GM18507 (cell line): Measurements from ENCODE around the gene FUZ.

Experiments used
- DNase-seq: peaks from one replicate; pipeline ENCODE4 v3.0.0; 2011; ENCODE audit warnings: low read depth; ENCODE audit not compliant: insufficient read length; ENCODE audit errors: extremely low spot score
- FAIRE-seq: peaks from 2 replicates; lab custom pipeline; 2011; peaks lifted over from hg19 to GRCh38; lab: Jason Lieb, UNC

FUZ gene

DNA sequence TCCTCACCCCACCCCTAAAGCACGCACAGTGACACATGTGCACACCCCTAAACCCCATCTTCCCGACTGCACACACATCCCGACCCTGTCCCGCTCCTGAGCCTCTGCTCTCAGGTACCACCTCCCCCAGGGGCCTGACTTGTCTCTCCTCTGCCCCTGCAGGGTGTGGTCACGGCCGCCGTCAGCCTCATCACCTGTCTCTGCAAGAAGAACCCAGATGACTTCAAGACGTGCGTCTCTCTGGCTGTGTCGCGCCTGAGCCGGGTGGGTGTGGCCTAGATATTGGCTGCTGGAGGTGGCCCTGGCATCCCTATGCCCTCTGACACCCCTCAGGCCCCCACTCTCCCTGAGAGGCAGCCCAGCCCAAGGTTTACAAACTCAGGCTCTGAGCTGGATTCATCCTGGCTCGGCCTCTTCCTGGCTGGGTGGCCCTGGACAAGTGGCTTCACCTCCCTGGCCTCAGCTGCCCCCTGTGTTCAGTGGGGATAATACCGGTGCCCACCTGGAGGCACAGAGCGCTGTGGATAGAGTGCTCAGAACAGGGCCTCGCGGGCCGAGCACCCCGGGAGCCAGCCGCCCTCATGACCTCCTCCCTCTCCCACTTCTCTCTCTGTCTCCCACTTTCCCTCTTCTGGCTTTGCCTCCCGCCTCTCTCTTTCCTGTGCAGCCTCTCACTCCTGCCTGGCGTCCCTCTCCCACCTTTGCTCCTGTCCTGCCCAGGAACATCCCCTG lies 20.1 kb downstream of the FUZ start:
- DNase-seq (no peak), FAIRE-seq (no peak)

DNA sequence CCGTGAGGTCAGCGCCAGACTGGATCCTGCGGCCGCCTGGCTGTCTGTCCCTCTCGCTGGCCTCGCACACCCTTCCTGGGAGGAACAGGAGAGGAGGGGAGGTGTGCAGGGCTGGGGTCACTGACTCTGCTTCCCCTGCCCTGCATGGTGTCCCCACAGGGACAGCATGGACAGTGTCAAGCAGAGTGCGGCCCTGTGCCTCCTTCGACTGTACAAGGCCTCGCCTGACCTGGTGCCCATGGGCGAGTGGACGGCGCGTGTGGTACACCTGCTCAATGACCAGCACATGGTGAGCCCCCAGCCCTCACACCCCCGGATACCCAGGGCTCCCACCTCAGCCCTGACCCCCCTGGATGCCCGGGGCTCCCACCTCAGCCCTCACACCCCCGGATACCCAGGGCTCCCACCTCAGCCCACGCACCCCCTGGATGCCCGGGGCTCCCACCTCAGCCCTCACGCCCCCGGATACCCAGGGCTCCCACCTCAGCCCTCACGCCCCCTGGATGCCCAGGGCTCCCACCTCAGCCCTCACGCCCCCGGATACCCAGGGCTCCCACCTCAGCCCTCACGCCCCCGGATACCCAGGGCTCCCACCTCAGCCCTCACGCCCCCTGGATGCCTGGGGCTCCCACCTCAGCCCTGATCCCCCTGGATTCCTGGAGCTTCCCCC lies 21.2 kb downstream of the FUZ start:
- FAIRE-seq (no peak), DNase-seq (no peak)

DNA sequence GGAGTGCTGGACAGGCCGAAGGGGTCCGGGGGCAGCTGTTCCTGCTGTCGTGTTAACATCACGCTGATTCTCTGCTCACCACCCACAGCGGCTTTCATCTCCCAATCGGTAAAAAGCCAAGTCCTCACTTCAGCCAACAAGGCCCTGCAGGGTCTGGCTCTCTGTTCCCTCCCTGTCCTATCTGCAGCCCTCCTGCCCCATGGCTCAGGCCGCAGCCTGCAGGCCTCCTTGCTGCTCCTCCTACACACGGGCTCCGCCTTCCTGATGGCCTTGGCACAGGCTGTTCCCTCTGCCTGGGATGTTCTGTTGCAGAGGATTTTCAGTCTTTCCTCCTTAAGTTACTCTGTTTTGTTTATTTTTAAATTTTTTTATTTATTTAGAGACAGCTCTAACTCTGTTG lies 22.2 kb downstream of the FUZ start:
- FAIRE-seq, result no peak
- no peak for DNase-seq

DNA sequence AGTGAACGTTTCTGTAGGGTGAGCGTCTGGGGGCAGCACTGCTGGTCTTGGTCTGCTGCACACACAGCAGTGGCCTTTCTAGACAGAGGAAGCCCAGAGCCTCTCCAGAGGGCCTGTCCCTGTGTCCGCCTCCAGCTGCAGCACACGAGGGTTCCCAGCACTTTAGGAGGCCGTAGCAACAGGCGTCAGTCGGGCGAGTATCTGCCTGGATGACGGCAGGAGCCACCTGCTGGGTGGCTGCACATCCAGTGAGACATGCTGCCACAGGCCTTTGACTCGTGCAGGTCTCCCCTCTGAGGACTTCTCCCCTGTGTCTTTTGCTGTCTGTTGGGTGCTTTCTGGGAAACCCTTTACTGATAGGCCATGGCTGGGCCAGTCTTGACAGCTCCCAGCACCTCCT lies 24.2 kb downstream of the FUZ start:
- DNase-seq (no peak), FAIRE-seq (no peak)

DNA sequence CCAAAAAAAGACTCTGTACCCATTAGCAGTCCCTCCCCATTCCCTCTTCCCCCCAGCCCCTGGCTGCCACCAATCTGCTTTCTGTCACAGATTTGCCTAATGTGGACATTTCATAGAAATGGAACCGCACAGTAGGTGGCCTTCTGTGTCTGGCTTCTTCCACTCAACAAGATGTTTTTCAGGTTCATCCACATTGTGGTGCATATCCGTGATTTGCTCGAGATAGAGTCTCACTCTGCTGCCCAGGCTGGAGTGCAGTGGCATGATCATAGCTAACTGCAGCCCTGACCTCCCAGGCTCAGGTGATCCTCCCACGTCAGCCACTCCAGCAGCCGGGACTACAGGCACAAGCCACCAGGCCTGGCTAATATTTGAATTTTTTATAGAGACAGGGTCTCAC lies 25.3 kb downstream of the FUZ start:
- DNase-seq (no peak), FAIRE-seq (no peak)

DNA sequence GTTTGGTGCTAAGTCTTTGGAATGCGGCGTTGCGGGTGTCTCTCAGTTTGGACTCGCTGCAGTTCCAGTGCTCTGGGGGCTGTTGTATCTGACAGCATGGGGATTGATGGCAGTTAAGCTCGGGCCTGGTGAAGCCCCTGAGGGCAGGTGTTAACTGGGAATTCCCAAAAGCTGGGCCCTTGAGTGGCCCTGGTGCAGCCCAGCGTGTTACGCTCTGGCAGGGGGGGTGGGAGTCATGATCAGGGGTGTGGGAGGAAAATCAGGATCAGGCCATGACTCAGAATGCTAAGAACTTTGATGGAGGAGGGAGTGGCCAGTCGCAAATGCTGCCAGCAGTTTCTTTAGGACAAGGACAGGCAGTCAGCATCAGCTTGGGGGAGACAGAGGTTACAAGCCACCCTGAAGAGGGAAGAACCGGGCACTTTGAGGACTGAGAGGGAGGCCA lies 26.7 kb downstream of the FUZ start:
- FAIRE-seq (no peak), DNase-seq (no peak)

DNA sequence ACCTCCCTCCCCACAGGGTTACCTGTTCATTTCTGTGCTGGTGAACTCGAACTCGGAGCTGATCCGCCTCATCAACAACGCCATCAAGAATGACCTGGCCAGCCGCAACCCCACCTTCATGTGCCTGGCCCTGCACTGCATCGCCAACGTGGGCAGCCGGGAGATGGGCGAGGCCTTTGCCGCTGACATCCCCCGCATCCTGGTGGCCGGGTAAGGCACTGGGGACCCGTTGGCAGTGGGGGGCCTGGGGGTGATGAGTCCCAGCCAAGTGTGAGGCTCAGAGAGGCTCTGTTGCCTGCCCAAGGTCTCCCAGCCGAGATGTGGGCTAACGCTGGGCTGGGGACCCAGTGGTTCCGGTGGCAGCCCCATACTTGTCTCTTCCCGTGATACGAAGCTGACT lies 30.6 kb downstream of the FUZ start:
- FAIRE-seq (no peak), DNase-seq (no peak)

DNA sequence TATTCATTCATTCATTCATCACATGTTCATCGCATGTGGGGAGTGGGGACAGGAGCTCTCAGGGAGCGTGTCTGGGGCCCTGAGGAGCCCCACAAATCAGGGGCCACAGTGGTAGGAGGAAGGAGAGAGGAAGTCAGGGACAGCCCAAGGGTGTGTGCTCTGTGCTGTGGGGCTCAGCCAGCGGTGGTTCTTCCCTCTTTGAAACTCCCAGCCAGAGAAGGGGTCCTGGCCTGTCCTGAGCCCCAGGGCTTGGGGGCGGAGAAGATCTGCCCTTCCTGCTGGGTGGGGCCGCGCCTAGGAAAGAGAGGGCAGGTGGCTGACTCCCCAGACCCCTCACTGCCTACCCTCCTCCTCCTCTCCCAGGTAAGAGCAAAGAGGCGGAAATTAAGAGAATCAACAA lies 31.7 kb downstream of the FUZ start:
- DNase-seq, result no peak
- no peak for FAIRE-seq

DNA sequence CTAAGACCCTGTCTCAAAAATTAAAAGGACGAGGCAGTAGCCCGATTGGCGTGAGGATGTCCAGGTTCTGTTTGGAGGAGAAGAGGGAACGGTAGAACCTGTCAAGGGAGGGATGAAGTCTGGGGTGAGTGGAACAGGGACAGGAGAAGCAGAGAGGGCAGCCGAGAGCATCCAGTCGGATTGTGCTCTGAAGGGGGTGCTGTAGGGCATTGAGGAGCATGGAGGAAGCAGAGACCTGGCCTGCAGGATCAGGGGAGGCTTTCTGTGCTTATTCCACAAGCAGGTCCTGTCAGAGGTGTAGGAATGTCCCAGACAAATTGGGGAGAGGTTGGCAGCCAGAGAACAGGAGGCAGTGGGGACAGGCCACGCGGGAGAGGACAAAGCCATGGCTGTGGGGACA lies 32.2 kb downstream of the FUZ start:
- FAIRE-seq (no peak), DNase-seq (no peak)

DNA sequence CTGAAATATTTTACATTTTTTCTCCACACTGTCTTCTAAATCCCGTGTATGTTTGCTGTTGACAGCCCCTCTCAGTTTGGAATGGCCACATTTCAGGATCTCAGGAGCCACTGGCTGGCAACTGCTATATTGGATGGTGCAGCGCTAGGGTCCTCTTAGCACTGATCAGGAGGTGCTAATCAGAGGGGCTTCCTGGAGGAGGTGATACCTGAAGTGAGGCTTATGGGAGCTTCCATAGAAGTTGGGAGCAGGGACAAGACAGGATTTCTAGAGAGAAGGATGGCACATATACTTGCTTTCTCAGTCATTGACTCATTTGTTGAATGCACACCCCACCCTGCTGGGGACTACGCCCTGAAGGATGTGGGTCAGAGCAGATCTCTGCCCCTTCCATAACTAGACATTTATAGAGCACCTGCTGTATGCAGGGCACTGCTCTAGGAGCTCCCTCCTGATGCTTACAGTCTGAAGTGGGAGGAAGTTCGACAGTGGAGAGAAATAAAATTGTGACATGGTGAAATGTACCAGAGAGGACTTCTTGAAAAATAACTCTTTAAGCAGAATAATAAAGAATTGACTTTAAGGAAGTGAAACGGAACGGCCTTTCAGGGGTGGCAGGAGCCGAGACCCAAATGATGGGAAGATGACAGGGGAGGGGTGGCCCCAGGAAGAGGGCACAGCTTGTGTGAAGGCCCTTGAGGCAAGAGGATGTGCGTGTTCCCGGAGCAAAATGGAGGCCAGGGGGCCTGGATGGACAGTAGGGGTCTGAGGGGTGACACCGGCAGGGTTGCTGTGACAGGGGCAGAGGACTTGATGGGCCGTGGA lies 33.1 kb downstream of the FUZ start:
- FAIRE-seq, result peak; percentile 64
- no peak for DNase-seq

DNA sequence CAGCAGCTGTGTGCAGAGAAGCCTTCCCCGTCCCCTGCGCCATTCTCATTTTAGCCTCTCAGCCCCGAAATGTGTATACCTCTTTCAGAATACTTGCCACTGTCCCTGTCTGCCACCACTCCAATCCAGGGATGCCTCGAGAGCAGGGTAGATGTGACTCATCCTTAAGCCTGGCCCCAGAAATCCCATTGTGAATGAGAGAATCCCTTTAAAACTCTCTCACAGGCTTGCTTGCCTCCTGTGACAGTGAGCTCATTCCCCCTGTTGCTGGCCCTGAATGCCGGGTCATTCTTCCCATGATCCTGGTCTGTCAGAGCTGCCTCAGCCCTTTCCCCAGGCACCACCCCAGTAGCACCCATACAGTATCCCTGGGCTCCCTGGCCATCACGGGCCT lies 36.7 kb downstream of the FUZ start:
- FAIRE-seq, result no peak
- no peak for DNase-seq

DNA sequence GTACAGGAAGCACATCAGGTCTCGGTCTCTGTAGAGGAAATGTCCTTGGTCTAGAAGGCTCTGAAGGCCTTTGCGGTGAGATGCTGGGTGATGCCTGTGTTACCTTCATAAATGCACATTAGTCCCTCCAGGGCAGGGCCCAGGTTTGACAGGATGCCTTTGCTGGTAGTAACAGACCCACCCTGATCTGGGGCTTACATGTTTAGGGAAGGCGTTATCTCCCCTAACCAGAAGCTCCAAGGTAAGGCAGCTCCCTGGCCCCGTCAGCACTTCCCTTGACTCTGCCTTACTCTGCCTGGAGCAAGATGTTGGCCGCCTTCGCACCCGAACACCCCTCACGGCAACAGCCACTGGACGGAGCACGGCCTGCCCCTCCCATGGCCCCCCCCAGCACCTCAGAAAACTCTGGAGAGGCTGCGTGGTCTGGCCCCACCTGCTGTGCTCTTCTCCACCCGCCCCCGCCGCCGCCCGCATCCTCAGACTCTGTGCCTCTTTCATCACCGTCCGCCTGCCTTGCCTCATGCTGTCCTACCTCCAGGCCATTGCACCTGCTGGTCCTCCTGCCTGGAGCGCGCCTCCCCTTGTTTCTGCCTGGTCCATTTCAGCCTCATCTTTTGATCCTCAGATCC lies 37.2 kb downstream of the FUZ start:
- DNase-seq (no peak), FAIRE-seq (no peak)

DNA sequence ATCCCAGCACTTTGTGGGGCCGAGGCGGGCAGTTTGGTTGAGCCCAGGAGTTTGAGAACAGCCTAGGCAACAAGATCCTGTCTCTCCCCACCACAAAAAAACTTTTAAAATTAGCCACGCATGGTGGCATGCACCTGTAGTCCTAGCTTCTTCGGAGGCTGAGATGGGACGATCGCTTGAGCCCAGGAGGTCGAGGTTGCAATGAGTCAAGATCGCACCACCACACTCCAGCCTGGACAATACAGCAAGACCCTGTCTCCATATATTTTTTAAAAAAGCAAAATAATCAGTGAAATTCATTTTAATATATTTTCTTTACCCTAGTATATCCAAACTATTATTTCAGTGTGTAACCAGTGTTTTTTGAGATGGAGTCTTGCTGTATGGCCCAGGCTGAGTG lies 38.1 kb downstream of the FUZ start:
- FAIRE-seq (no peak), DNase-seq (no peak)

DNA sequence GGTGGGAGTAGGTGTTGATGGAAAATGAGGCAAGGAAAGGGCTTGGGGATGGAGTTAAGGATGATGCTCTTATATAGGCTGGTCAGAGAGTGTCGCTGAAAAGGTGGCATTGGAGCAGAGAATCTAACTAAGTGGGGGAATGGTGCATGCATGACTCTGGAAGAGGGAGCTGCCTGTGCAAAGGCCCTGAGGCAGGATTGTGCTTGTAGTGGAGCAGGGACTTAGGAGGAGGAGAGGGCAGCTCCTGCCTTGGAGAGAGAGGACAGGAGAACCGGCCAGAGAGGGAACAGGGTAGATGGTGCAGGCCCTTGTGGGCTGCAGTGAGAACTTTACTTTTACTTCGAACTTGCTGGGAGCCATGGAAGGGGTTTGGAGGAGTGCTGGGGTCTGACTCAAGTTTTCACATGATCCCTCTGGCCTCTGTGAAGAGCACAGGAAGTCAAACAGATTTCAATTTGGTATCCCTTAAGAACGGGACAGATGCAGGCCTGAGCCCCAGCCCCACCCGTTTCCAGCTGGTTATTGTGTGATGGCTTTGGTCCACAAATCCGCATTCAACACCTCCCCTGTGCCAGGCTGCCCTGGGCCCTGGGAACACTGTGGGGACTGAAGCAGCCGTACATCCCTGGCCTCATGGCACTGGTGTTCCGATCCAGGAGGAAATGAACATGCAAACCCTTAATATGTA lies 39.3 kb downstream of the FUZ start:
- DNase-seq (no peak), FAIRE-seq (no peak)

DNA sequence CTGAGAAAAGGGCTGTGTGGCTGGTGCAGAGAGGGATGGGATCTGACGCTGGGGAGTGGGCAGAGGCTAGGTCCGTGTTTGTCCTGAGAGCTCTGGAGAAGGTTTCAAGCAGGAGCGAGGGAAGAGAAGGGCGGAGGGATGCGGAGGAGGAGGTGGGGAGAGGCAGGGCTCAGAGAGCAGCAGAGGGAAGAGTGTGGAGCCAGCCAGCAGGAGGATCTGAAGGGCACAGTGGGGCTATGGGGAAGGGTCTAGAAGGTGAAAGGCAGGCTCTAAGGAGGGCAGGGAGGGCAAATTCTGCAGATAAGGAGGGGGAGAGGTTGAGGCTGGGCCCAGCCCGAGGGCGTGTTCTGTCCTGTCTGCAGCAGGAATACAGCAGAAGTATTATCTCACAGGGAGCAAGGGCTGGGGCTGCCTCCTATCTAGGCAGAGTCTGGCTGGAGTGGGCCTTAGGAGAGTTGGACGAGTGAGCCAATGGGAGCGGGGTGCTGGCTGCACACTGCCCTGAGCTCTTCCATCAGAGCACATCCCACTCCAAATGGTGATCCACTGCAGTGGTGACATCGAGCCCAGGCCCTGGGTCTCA lies 40.2 kb downstream of the FUZ start:
- DNase-seq, result no peak
- FAIRE-seq, result no peak

DNA sequence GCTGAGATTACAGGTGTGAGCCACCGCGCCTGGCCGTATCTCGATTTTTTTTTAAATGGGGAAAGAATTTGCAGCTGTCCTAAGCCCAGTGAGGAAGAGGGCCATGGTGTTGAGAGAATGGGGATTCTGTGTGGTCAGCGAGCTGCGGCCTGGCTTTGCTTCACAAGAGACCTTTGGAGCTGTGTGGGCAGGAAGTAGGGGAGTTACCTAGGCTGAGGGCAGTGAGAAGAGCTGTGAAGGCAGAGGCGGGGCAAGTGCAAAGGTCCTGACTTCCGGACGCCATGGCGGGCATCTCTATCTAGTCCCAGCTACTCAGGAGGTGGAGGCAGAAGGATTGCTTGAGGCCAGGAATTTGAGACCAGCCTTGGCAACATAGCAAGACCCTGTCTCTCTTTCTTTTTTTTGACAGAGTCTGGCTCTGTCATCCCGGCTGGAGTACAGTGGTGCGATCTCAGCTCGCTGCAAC lies 41.4 kb downstream of the FUZ start:
- DNase-seq (no peak), FAIRE-seq (no peak)

DNA sequence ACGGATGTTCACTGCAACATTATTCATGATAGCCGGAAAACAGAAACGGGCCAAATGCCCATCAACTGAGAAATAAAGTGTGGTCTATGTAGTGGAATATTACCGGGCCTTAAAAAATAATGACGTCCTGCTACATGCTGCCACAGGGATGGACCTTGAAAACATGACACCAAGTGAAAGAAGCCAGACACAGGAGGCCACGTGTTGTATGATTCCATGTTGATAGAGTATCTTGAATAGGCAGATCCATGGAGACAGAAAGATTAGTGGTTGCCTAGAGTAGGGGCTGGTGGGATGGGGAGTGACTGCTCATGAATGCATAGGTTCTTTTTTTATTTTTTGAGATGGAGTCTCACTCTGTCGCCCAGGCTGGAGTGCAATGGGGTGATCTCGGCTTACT lies 42.6 kb downstream of the FUZ start:
- DNase-seq (no peak), FAIRE-seq (no peak)

DNA sequence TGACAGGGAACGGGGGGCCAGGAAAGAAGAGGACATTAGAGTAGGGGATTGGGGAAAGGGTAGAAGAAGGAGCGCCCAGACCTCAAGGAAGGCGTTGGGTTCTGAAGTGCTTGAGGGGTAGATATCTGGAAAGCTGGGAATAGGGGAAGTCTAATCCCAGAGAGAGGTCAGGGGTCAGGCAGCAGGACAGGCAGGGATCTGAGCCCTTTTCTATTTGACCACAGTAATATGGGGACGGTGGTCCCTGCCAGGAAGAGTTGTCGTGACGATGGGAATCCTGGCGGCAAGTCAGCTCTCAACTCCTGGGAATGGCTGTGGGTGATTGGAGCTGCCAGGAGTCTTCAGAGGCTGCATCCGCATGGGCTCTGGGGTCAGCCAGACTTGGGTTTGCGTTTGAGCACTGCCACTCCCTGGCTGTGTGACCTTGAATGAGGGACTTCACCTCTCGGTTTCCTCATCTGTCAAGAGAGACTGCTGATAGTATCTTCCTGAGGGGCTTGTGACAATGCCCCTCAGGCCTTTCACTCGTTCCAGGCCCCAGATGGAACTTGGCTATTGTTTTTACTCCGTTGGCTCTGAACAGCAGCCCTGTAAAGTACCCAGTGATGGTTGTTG lies 45.0 kb downstream of the FUZ start:
- FAIRE-seq (no peak), DNase-seq (no peak)

DNA sequence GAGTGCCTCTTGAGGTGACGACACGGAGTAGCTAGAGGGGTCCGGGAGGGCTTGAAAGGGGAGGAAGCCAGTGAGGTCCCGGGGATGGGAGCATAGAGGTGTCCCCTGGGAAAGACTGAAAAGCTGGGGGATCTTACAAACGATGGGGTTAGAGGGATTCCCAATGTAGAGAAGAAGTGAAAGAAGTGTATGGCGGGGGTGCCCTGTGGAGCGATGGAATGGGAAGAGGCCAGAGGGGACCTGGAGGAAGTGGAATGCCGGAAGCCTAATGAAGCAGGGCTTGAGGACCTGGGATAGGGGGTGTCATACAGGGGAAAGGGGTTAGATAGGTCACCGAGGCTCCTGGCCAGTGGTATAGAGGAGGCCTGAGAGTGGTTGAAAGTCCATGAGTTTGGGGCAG lies 45.7 kb downstream of the FUZ start:
- no peak for FAIRE-seq
- DNase-seq, result no peak
